HG03432 (cell line): ENCODE data around the gene PCSK1N.
"Not testable (repeated sequence)": the region's sequence is repeated elsewhere in the genome, so short reads cannot be mapped to it uniquely, and the experiment has no call there.

Experiments used
- ATAC-seq: cut with Tn5 transposase; IDR thresholded peaks from one replicate; pipeline ENCODE4 v1.9.1; 2021; ENCODE audit warnings: mild to moderate bottlenecking, moderate library complexity; ENCODE audit not compliant: unreplicated experiment

Gene PCSK1N

GRCh38 chrX:48824066-48824465 is 11.3 kb downstream of the PCSK1N start:
- no peak for ATAC-seq

DNA sequence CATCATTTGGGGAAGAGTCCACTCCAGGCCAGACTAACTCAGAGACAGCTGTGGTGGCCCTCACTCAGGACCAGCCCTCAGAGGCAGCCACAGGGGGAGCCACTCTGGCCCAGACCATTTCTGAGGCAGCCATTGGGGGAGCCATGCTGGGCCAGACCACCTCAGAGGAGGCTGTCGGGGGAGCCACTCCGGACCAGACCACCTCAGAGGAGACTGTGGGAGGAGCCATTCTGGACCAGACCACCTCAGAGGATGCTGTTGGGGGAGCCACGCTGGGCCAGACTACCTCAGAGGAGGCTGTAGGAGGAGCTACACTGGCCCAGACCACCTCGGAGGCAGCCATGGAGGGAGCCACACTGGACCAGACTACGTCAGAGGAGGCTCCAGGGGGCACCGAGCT is 12.4 kb downstream of the PCSK1N start:
- no peak for ATAC-seq

- ATAC-seq, result not testable (repeated sequence)
Observed at GRCh38 chrX:48819394-48819793, 16.0 kb downstream of the PCSK1N start.

- no peak for ATAC-seq
Observed at GRCh38 chrX:48818866-48819265, 16.5 kb downstream of the PCSK1N start.

GRCh38 chrX:48818098-48818497 is 17.3 kb downstream of the PCSK1N start:
- ATAC-seq, result no peak

DNA sequence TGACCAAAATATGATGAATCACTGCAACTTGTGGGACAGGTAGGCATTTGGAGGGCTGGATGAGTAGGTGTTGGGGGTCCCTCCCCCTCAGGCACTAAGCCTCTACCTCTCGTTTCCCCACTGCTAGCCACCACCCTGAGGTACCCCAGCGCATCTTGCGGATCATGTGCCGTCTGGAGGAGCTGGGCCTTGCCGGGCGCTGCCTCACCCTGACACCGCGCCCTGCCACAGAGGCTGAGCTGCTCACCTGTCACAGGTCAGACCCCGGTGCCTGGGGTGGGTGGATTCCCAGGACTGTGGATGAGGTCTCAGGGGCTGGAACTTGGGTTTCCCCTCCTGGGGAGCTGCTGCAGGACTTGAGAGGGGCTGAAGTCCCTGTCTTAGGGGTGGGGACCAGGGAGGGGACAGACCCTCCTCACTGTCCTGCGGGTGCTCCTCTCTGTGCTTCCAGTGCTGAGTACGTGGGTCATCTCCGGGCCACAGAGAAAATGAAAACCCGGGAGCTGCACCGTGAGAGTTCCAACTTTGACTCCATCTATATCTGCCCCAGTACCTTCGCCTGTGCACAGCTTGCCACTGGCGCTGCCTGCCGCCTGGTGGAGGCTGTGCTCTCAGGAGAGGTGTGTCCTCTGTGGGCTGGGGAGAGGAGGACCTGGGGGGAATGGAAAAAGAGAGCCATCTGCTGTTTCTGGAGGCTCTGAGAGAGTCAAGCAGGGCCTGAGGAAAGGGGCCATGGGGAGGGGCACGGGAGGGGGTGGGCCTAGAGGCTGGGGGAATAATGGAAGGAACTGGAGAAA is 19.2 kb downstream of the PCSK1N start:
- ATAC-seq, result no peak

- ATAC-seq, result no peak
Observed at GRCh38 chrX:48815266-48815665, 20.1 kb downstream of the PCSK1N start.

DNA sequence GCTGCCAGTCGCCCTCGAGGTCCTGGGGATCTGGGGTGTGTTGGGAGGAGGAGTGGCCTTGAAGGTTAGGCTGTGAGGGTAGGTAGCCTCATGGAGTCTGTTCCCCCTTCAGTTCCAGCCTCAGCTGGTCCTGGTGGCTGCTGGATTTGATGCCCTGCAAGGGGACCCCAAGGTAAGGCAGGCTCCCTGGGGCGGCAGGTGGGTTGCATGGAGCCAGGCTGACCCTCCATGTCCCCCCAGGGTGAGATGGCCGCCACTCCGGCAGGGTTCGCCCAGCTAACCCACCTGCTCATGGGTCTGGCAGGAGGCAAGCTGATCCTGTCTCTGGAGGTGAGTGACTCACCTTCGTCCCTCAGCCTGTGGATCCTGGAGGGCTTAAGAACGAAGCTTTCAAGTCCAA is 20.7 kb downstream of the PCSK1N start:
- no peak for ATAC-seq

GRCh38 chrX:48813644-48814043 is 21.8 kb downstream of the PCSK1N start:
- no peak for ATAC-seq

DNA sequence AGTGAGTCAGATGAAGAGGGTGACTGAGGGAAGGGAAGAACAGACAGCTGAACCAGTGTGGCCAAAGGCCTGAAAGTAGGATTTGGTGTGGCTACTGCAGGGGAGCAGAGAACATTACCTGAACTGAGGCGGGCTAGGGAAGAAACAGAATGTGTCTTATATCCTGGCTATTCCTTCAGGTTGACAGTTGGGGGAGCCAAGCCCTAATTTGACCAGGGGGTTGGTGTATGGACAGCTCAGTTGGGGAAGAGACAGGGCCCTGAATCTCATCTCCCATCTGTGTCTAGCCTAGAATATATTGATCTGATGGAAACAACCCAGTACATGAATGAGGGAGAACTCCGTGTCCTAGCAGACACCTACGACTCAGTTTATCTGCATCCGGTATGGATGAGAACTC is 29.3 kb downstream of the PCSK1N start:
- ATAC-seq, result no peak

DNA sequence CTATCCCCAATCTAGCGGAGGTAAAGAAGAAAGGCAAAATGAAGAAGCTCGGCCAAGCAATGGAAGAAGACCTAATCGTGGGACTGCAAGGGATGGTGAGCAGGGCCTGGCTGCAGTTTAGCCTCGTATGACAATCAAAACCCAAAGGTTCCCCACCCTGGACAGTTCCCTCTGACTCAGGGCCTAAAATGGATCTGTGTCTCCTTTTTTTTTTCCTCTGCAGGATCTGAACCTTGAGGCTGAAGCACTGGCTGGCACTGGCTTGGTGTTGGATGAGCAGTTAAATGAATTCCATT is 32.6 kb downstream of the PCSK1N start:
- ATAC-seq, result no peak

DNA sequence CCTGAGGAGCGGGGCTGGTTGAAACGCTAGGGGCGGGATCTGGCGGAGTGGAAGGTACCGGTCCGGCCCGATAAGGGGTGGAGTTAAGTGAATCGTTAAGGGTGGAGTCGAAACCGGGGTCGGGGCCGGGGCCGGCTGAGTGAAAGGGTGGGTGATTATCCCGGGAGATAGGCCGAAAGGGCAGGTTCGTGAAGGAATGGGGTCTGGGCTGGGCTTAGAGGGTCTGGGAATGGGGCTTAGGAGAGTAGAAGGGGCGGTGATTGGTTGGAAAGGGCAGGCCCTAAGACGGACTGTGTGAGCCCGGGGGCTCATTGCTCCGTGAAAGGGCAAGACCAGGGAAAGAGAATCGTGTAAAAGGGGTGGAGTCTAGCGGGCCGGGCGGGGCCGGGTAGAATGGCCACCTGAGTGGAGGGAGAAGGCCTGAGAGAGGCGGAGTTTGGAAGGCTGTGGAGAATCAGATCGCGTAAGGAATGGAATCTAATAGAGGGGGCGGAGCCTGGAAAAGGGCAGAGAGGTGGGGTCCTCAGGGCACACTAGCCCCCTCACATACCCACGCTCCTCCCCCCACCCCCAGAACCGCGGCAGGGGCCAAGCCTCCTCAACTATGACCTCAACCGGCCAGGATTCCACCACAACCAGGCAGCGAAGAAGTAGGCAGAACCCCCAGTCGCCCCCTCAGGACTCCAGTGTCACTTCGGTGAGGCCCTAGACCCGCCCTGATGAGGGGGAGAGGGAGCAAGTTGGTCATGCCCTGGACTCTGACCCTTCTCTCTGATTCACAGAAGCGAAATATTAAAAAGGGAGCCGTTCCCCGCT is 33.1 kb downstream of the PCSK1N start:
- ATAC-seq, result peak; percentile 44

DNA sequence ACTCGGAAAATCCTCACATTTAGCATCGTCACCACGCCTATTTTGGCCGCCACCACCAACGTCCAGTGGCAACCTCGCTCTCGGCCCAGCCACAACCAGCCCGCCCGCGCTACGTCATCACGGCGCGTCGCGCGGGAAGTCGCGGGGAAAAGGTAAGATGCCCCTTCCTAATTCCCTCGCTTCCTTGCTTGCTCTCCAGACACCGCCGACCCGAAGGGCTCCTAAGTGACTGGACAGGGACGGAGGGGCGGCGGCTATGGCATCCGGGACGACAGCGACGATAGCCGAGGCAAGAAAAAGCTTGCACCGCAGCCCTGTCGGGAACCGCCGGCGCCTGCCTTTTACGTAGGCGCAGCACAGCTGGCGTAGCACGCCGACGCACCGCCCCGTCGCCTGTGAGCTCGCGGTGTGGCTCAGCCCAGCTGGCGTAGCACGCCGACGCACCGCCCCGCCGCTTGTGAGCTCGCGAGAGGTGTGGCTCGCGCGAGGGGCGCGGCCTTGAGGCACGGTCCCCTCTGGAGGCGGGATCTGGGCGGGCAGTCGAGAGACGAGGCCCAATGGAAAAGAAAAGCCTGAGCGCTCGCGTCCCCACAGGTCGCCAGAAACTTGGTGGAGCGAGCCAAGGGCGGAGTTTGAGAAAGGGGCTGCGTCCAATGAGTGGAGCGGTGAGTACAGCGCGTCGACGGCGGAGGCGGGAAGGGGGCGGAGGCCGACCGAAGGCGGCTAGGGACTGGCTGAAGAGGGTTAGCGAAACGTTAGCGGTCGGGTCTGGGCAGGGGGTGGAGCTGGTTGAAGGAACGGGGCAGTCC is 33.9 kb downstream of the PCSK1N start, which contains the start of gene HDAC6:
Gene HDAC6 (plus strand): TSS at position 788 of the 809 bp plus-strand sequence. CDS start 626 bp downstream, outside the sequence.
- peak; percentile 91 for ATAC-seq

GRCh38 chrX:48800574-48801279 is 34.7 kb downstream of the PCSK1N start:
- no peak for ATAC-seq

GRCh38 chrX:48798318-48798717 is 37.1 kb downstream of the PCSK1N start:
- no peak for ATAC-seq

GRCh38 chrX:48794911-48795515 is 40.4 kb downstream of the PCSK1N start:
- ATAC-seq, result no peak

DNA sequence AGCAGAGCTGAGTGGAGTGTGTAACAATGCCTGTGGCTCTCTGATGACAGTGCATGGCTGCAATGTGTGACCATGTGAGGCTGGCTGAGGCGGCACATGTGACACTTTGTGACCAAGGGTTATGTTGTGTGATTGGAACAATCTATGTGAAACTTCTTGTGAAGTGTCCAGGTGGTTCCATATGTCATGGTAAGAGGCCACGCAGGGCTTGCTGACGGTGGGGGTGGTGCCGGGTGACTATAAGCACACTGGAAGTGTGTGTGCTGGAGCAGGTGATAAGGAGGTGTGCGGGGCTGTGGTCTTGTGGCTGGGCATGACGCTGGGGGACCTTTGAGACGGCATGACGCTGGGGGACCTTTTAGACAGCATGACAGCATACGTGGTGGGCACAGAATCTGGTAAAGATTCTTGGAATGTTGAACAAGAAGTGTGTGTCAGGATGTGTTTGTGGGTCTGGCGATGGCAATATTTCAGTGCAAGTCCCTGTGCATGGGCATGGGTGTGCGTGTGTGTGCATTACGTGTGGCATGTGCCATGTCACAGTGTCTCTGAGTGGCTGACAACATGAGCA is 41.0 kb downstream of the PCSK1N start:
- no peak for ATAC-seq

DNA sequence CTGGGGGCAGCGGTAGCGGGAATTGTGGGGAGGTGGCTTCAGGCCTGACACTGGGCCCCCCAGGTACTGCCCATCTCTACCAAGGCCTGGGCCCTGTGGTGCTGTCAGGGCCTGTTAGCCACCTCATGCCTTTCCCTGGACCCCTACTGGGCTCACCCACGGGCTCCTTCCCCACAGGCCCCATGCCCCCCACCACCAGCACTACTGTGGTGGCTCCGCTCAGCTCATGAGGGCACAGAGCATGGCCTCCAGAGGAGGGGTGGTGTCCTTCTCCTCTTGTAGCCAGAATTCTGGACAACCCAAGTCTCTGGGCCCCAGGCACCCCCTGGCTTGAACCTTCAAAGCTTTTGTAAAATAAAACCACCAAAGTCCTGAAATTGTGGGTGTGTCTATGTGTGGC is 41.5 kb downstream of the PCSK1N start:
- no peak for ATAC-seq

GRCh38 chrX:48792219-48792618 is 43.2 kb downstream of the PCSK1N start:
- no peak for ATAC-seq
